OCI-LY7 (cell line): ENCODE measurements around the gene WNT4.

Experiments used
- EZH2phosphoT487 ChIP-seq: fragments of 200-600 bp; sonication (generic); IDR thresholded peaks from 2 replicates; pipeline ENCODE4 v1.6.1; 2018; ENCODE audit warnings: low read depth, borderline replicate concordance, mild to moderate bottlenecking, mixed run types, antibody characterized with exemption, low read length, moderate library complexity, mixed read lengths
- TF ChIP-seq, protein P1 (sequence below): fragments of 200-600 bp; sonication (generic); conservative IDR thresholded peaks from 2 replicates; pipeline ENCODE4 v1.5.1; 2014; ENCODE audit warnings: mild to moderate bottlenecking, antibody characterized with exemption, low read length, moderate library complexity, mixed read lengths

DNA sequence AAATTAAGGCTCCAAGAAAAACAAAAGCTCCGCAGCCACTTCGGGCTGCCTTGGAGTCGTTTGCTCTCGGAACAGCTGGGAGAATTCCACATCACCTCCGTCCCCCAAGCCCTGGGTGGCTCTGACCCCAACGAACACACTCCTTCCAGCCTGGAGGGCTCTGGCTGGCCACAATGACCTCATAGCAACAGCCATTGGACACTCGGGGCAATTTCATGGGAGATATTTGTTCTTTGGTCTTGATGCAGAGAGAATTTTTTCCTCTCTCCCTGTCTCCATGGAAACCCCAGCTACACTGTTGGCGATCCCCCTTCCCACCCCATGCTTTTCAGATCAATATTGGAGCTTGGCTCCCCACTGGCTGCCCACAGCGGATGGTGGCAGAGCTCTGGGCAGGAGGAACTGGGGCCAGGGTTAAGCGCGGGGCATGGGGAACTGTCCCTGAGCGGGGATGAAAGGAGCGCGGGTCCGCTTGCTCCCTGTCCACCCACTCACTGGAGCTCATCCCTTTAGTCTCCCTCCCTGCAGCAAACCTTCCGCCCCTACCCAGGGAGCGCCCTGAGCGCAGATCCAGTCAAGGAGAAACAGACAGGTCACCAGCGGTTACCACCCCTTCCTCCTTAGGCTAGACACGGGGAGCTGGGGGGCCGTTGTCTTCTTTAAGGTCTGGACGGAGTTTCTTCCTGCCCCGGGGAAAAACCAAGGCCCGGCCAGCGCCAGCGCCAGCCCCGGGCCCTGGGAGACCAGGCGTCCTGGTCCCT lies 1.2 kb downstream of the WNT4 start:
- TF ChIP-seq, protein P1, sequence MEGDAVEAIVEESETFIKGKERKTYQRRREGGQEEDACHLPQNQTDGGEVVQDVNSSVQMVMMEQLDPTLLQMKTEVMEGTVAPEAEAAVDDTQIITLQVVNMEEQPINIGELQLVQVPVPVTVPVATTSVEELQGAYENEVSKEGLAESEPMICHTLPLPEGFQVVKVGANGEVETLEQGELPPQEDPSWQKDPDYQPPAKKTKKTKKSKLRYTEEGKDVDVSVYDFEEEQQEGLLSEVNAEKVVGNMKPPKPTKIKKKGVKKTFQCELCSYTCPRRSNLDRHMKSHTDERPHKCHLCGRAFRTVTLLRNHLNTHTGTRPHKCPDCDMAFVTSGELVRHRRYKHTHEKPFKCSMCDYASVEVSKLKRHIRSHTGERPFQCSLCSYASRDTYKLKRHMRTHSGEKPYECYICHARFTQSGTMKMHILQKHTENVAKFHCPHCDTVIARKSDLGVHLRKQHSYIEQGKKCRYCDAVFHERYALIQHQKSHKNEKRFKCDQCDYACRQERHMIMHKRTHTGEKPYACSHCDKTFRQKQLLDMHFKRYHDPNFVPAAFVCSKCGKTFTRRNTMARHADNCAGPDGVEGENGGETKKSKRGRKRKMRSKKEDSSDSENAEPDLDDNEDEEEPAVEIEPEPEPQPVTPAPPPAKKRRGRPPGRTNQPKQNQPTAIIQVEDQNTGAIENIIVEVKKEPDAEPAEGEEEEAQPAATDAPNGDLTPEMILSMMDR = no peak
- TF ChIP-seq EZH2phosphoT487 = no peak
